Loucy (cell line): Measurements from ENCODE around the gene PAX2.

ENCODE experiments used
- H2AFZ ChIP-seq: fragments of 200-600 bp; sonication (generic); 2 replicates; pipeline ENCODE4 v1.6.0; 2016; ENCODE audit warnings: antibody characterized with exemption, mild to moderate bottlenecking, low read length, moderate library complexity
- H3F3A ChIP-seq: fragments of 200-600 bp; 2 replicates; pipeline ENCODE4 v1.6.0; 2016; ENCODE audit warnings: antibody characterized with exemption, low read depth, mild to moderate bottlenecking
- H3K27me3 ChIP-seq: fragments of 200-600 bp; sonication (generic); 2 replicates; pipeline ENCODE4 v1.6.1; 2014; ENCODE audit warnings: low read length, mild to moderate bottlenecking; ENCODE audit not compliant: insufficient read depth, poor library complexity, severe bottlenecking
- H3K36me3 ChIP-seq: fragments of 200-600 bp; sonication (generic); 2 replicates; pipeline ENCODE4 v1.6.1; 2016; ENCODE audit warnings: low read length; ENCODE audit not compliant: insufficient read depth
- H3K4me1 ChIP-seq: fragments of 200-600 bp; sonication (generic); 2 replicates; pipeline ENCODE4 v1.5.1; 2014; ENCODE audit warnings: low read length, mild to moderate bottlenecking; ENCODE audit not compliant: insufficient read depth, poor library complexity, severe bottlenecking
- H3K4me2 ChIP-seq: fragments of 200-600 bp; sonication (generic); 2 replicates; pipeline ENCODE4 v1.6.0; 2014; ENCODE audit warnings: antibody characterized with exemption, low read length, low read depth, mild to moderate bottlenecking; ENCODE audit not compliant: poor library complexity, severe bottlenecking
- H3K4me3 ChIP-seq: fragments of 200-600 bp; sonication (generic); 2 replicates; pipeline ENCODE4 v1.5.1; 2014; ENCODE audit warnings: low read length, mild to moderate bottlenecking, mixed read lengths; ENCODE audit not compliant: poor library complexity, severe bottlenecking
- H3K79me2 ChIP-seq: fragments of 200-600 bp; sonication (generic); 2 replicates; pipeline ENCODE4 v1.6.1; 2014; ENCODE audit warnings: low read length; ENCODE audit not compliant: insufficient read depth
- H3K9ac ChIP-seq: fragments of 200-600 bp; sonication (generic); 2 replicates; pipeline ENCODE4 v1.6.0; 2014; ENCODE audit warnings: mild to moderate bottlenecking, low read depth, low read length, moderate library complexity; ENCODE audit not compliant: poor library complexity, severe bottlenecking
- H3K9me2 ChIP-seq: fragments of 200-600 bp; sonication (generic); replicated peaks from 2 replicates; pipeline ENCODE4 v1.6.1; 2016; ENCODE audit warnings: low read depth, low read length, mixed read lengths
- H3K9me3 ChIP-seq: fragments of 200-600 bp; sonication (generic); 2 replicates; pipeline ENCODE4 v1.6.1; 2014; ENCODE audit warnings: mild to moderate bottlenecking, antibody characterized with exemption, low read length, low read depth; ENCODE audit not compliant: insufficient read depth
- H4K20me1 ChIP-seq: fragments of 200-600 bp; sonication (generic); 2 replicates; pipeline ENCODE4 v1.6.0; 2014; ENCODE audit warnings: antibody characterized with exemption, low read length, mild to moderate bottlenecking; ENCODE audit not compliant: insufficient read depth, poor library complexity, severe bottlenecking
- CTCF ChIP-seq: fragments of 200-600 bp; sonication (generic); conservative IDR thresholded peaks from 2 replicates; pipeline ENCODE4 v1.5.1; 2014; ENCODE audit warnings: mild to moderate bottlenecking, antibody characterized with exemption, low read length
- EZH2phosphoT487 ChIP-seq: fragments of 200-600 bp; IDR thresholded peaks from 2 replicates; pipeline ENCODE4 v1.6.1; 2018; ENCODE audit warnings: antibody characterized with exemption, mild to moderate bottlenecking, moderate library complexity, borderline replicate concordance

PAX2 gene

GRCh38 chr10:100864978-100865377 is 119.6 kb downstream of the PAX2 start:
- H3K27me3 ChIP-seq, result no peaks in the 10 kb centered on the region

GRCh38 chr10:100866010-100866409 is 120.6 kb downstream of the PAX2 start:
- no peak overlapping the region for H3K4me2 ChIP-seq
- TF ChIP-seq EZH2phosphoT487 (no peak), CTCF (no peak)
- H2AFZ ChIP-seq, result no peak overlapping the region

More at GRCh38 chr10:100864978-100865377, 119.6 kb downstream of the PAX2 start:
- Histone ChIP-seq H3K9ac (no peak overlapping the region), H3K4me3 (no peak overlapping the region), H4K20me1 (no peaks in the 10 kb centered on the region), H3K4me2 (no peak overlapping the region), H3K36me3 (no peaks in the 10 kb centered on the region), H3K4me1 (no peaks in the 10 kb centered on the region), H3K9me2 (no peaks in the 10 kb centered on the region), H3K9me3 (no peaks in the 10 kb centered on the region), H3F3A (no peaks in the 10 kb centered on the region), H3K79me2 (no peaks in the 10 kb centered on the region), H2AFZ (no peak overlapping the region)
- no peak for TF ChIP-seq CTCF
- TF ChIP-seq EZH2phosphoT487, result no peak

GRCh38 chr10:100866575-100867098 is 121.3 kb downstream of the PAX2 start:
- H3K9ac ChIP-seq, result no peak overlapping the region
- TF ChIP-seq CTCF (no peak), EZH2phosphoT487 (no peak)
- H3K4me3 ChIP-seq, result no peak overlapping the region
- H3K36me3 ChIP-seq, result no peaks in the 10 kb centered on the region
- H3K4me1 ChIP-seq, result no peaks in the 10 kb centered on the region
- no peaks in the 10 kb centered on the region for H4K20me1 ChIP-seq
- H3K4me2 ChIP-seq, result no peak overlapping the region
- H3K27me3 ChIP-seq, result no peaks in the 10 kb centered on the region
- no peak overlapping the region for H2AFZ ChIP-seq
- no peaks in the 10 kb centered on the region for H3F3A ChIP-seq
- H3K9me3 ChIP-seq, result no peaks in the 10 kb centered on the region
- H3K9me2 ChIP-seq, result no peaks in the 10 kb centered on the region
- no peaks in the 10 kb centered on the region for H3K79me2 ChIP-seq

More at GRCh38 chr10:100866010-100866409, 120.6 kb downstream of the PAX2 start:
- no peaks in the 10 kb centered on the region for H3K79me2 ChIP-seq
- H4K20me1 ChIP-seq, result no peaks in the 10 kb centered on the region
- H3K27me3 ChIP-seq, result no peaks in the 10 kb centered on the region
- H3K9ac ChIP-seq, result no peak overlapping the region
- H3K9me3 ChIP-seq, result no peaks in the 10 kb centered on the region
- no peaks in the 10 kb centered on the region for H3K4me1 ChIP-seq
- no peaks in the 10 kb centered on the region for H3K36me3 ChIP-seq
- no peaks in the 10 kb centered on the region for H3K9me2 ChIP-seq
- no peak overlapping the region for H3K4me3 ChIP-seq
- no peaks in the 10 kb centered on the region for H3F3A ChIP-seq
